K562 (cell line): ENCODE results near the gene GNS. TPM values are rescaled to one million over a fixed set of nuclear protein-coding genes. Genes with fewer than 3 reads are reported as not detected.

Experiments
- HIVEP1 ChIP-seq: fragments of 250-450 bp; sonication (Bioruptor Pico); IDR thresholded peaks from 2 replicates; pipeline ENCODE4 v1.4.0; 2020; ENCODE audit warnings: mild to moderate bottlenecking
- KDM1A ChIP-seq, 2 experiments: fragments of 450-650 bp; IDR thresholded peaks; 2 replicates each; pipeline ENCODE4 v1.6.1; 2016; ENCODE audit warnings: mild to moderate bottlenecking in 2 of 2
- PCBP2 ChIP-seq: fragments of 200-400 bp; formaldehyde crosslinking; IDR thresholded peaks from 2 replicates; pipeline ENCODE4 v1.6.1; 2018; ENCODE audit warnings: low read length, low read depth, mild to moderate bottlenecking, moderate library complexity; ENCODE audit not compliant: poor library complexity, severe bottlenecking
- RCOR1 ChIP-seq, 2 experiments: IDR thresholded peaks; 2 replicates each; pipeline ENCODE4 v1.6.1; 2012; ENCODE audit warnings: low read depth in 2 of 2, low read length in 2 of 2, borderline replicate concordance in 1 of 2, improper control_type of control experiment in 1 of 2
- RERE ChIP-seq: sonication (generic); formaldehyde crosslinking; IDR thresholded peaks from 2 replicates; pipeline ENCODE4 v1.8.0; 2023; ENCODE audit warnings: missing genetic modification reagents, mild to moderate bottlenecking, borderline replicate concordance
- YBX1 ChIP-seq: fragments of 450-650 bp; IDR thresholded peaks from 2 replicates; pipeline ENCODE4 v1.7.1; 2016; ENCODE audit warnings: mild to moderate bottlenecking
- ZBTB17 ChIP-seq: fragments of 450-650 bp; formaldehyde crosslinking; IDR thresholded peaks from 2 replicates; pipeline ENCODE4 v1.4.0; 2020; ENCODE audit warnings: mild to moderate bottlenecking
- ZNF354B ChIP-seq: fragments of 250-450 bp; sonication (Bioruptor Pico); IDR thresholded peaks from 2 replicates; pipeline ENCODE4 v1.4.0; 2020
- ZNF79 ChIP-seq: fragments of 250-450 bp; sonication (Bioruptor Pico); IDR thresholded peaks from 2 replicates; pipeline ENCODE4 v1.4.0; 2020; ENCODE audit warnings: low read depth, mild to moderate bottlenecking, moderate library complexity
- polyA plus RNA-seq, 8 experiments: library from polyadenylated mRNA; depleted of rRNA in 4 of 8; stranded (reverse) in 5 of 8; unstranded in 3 of 8; fragments of >200 nt; fragmentation: Nextera tagmentation in 2 of 8; fragmentation: Illumina TruSeq in 1 of 8; extraction: Ambion mirVana in 2 of 8; extraction: Trizol in 1 of 8; gene quantifications; 2 replicates each; pipeline versions ENCODE4 v1.2.1 to v1.2.3, GENCODE V29; 2011 to 2014; ENCODE audit warnings: inconsistent platforms in 1 of 8, missing spikeins in 1 of 8
- total RNA-seq, 7 experiments: library from RNA; depleted of rRNA in 6 of 7; stranded (reverse); fragments of >200 nt in 6 of 7; fragmentation: Illumina TruSeq in 2 of 7; extraction: Trizol in 2 of 7; gene quantifications; 2 replicates each; pipeline versions ENCODE4 v1.2.1 to v1.2.3, GENCODE V29; 2011 to 2021; ENCODE audit warnings: low replicate concordance in 1 of 7
- TF ChIP-seq, protein P1 (sequence below): fragments of 450-650 bp; IDR thresholded peaks from 2 replicates; pipeline ENCODE4 v1.6.1; 2016; ENCODE audit warnings: low read depth
- TF ChIP-seq, protein P2 (sequence below): fragments of 450-650 bp; IDR thresholded peaks from 2 replicates; pipeline ENCODE4 v1.6.1; 2018; ENCODE audit not compliant: partially characterized antibody

The GNS gene
- total and polyA plus RNA-seq, 9 of the 15 experiments (the other 6 are each of a cell fraction or from before 2014, with no cell fraction given) = 4.6 to 30.3 (median 18.9) TPM

DNA sequence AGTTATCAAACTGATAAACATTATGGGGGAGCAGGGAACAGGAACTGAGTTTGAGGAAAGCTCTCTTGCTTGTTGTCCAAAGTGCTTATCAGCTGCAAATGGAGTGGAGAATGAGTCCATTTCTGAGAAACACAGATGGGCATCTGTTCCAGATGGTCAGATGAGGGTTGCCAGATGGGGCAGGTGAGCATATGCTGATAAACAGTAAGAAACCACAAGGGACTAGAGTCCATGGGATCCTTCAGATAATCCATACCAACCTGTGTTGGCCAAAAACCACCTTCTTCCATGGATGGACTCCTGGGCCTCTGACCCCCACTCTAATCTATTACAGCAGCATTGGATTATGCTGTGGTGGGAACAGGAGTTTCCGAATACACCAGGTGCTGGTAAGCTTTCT lies 38.3 kb downstream of the GNS start (continued):
- TF ChIP-seq, protein P1, sequence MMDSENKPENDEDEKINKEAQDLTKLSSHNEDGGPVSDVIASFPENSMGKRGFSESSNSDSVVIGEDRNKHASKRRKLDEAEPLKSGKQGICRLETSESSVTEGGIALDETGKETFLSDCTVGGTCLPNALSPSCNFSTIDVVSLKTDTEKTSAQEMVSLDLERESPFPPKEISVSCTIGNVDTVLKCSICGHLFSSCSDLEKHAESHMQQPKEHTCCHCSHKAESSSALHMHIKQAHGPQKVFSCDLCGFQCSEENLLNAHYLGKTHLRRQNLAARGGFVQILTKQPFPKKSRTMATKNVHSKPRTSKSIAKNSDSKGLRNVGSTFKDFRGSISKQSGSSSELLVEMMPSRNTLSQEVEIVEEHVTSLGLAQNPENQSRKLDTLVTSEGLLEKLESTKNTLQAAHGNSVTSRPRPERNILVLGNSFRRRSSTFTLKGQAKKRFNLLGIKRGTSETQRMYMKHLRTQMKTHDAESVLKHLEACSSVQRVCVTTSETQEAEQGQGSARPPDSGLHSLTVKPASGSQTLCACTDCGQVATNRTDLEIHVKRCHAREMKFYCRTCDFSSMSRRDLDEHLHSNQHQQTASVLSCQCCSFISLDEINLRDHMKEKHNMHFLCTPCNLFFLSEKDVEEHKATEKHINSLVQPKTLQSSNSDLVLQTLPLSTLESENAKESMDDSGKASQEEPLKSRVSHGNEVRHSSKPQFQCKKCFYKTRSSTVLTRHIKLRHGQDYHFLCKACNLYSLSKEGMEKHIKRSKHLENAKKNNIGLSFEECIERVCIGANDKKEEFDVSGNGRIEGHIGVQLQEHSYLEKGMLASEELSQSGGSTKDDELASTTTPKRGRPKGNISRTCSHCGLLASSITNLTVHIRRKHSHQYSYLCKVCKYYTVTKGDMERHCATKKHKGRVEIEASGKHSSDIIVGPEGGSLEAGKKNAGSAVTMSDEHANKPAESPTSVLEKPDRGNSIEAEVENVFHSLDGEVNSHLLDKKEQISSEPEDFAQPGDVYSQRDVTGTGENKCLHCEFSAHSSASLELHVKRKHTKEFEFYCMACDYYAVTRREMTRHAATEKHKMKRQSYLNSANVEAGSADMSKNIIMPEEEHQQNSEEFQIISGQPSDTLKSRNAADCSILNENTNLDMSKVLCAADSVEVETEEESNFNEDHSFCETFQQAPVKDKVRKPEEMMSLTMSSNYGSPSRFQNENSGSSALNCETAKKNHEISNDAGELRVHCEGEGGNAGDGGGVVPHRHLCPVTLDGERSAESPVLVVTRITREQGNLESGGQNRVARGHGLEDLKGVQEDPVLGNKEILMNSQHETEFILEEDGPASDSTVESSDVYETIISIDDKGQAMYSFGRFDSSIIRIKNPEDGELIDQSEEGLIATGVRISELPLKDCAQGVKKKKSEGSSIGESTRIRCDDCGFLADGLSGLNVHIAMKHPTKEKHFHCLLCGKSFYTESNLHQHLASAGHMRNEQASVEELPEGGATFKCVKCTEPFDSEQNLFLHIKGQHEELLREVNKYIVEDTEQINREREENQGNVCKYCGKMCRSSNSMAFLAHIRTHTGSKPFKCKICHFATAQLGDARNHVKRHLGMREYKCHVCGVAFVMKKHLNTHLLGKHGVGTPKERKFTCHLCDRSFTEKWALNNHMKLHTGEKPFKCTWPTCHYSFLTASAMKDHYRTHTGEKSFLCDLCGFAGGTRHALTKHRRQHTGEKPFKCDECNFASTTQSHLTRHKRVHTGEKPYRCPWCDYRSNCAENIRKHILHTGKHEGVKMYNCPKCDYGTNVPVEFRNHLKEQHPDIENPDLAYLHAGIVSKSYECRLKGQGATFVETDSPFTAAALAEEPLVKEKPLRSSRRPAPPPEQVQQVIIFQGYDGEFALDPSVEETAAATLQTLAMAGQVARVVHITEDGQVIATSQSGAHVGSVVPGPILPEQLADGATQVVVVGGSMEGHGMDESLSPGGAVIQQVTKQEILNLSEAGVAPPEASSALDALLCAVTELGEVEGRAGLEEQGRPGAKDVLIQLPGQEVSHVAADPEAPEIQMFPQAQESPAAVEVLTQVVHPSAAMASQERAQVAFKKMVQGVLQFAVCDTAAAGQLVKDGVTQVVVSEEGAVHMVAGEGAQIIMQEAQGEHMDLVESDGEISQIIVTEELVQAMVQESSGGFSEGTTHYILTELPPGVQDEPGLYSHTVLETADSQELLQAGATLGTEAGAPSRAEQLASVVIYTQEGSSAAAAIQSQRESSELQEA = no peak
- TF ChIP-seq PCBP2 = no peak
- TF ChIP-seq RERE (CRISPR knock-in tag) = no peak
- peak; percentile 64; the same call in 1 of the 2 replicates for TF ChIP-seq ZBTB17 (CRISPR knock-in tag)
- peak; percentile 47 to 70; a peak in 2 of 4 replicates for TF ChIP-seq KDM1A (IDR thresholded peaks at IDR 0.05)
- no peak for TF ChIP-seq YBX1
- TF ChIP-seq HIVEP1 (CRISPR knock-in tag) = 0 out of 2 replicates have a peak, but pooled peaks have one; percentile 76
- no peak; the same call in 1 of the 2 replicates for TF ChIP-seq ZNF354B (CRISPR knock-in tag)
- TF ChIP-seq ZNF79 (CRISPR knock-in tag) = no peak
- TF ChIP-seq RCOR1 (IDR thresholded peaks at IDR 0.05; ENCODE audit: borderline replicate concordance in 1 of 2, low read depth in 2 of 2, low read length in 2 of 2) = peak in 1 of 2 experiments; percentile 74; a peak in 2 of 4 replicates
- TF ChIP-seq, protein P2, sequence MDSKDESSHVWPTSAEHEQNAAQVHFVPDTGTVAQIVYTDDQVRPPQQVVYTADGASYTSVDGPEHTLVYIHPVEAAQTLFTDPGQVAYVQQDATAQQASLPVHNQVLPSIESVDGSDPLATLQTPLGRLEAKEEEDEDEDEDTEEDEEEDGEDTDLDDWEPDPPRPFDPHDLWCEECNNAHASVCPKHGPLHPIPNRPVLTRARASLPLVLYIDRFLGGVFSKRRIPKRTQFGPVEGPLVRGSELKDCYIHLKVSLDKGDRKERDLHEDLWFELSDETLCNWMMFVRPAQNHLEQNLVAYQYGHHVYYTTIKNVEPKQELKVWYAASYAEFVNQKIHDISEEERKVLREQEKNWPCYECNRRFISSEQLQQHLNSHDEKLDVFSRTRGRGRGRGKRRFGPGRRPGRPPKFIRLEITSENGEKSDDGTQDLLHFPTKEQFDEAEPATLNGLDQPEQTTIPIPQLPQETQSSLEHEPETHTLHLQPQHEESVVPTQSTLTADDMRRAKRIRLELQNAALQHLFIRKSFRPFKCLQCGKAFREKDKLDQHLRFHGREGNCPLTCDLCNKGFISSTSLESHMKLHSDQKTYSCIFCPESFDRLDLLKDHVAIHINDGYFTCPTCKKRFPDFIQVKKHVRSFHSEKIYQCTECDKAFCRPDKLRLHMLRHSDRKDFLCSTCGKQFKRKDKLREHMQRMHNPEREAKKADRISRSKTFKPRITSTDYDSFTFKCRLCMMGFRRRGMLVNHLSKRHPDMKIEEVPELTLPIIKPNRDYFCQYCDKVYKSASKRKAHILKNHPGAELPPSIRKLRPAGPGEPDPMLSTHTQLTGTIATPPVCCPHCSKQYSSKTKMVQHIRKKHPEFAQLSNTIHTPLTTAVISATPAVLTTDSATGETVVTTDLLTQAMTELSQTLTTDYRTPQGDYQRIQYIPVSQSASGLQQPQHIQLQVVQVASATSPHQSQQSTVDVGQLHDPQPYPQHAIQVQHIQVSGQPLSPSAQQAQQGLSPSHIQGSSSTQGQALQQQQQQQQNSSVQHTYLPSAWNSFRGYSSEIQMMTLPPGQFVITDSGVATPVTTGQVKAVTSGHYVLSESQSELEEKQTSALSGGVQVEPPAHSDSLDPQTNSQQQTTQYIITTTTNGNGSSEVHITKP = no peak
